AG04450 (cell line): ENCODE data around the gene KLF7. TPM values are rescaled to one million over a fixed set of nuclear protein-coding genes. Genes with fewer than 3 reads are reported as not detected.
"Not testable (repeated sequence)": the region's sequence is repeated elsewhere in the genome, so short reads cannot be mapped to it uniquely, and the experiment has no call there.

ENCODE experiments used
- CTCF ChIA-PET: fragments of 300-600, 350-600 bp; formaldehyde crosslinking; extraction: SDS; loops from one replicate; lab custom pipeline; 2022; ENCODE audit warnings: antibody characterized with exemption, inconsistent platforms; lab: Charles Lee
- POLR2A ChIA-PET: fragments of 350-600 bp; formaldehyde crosslinking; extraction: SDS; loops from one replicate; lab custom pipeline; 2021; ENCODE audit warnings: antibody characterized with exemption, inconsistent platforms; lab: Yijun Ruan, JAX
- DNase-seq: peaks from one replicate; pipeline ENCODE4 v3.0.0-alpha.2; 2011; ENCODE audit warnings: low read depth, low spot score
- H3K27ac ChIP-seq: one replicate; pipeline ENCODE4 v1.5.1; 2012; ENCODE audit warnings: low read depth, low read length, control low read depth
- H3K27me3 ChIP-seq: one replicate; pipeline ENCODE4 v1.6.0; 2012; ENCODE audit warnings: low read length; ENCODE audit not compliant: control insufficient read depth, insufficient read depth
- H3K4me3 ChIP-seq: 2 replicates; pipeline ENCODE4 v1.5.1; 2011; ENCODE audit warnings: mild to moderate bottlenecking, low read depth, low read length, control low read depth
- H3K9me3 ChIP-seq: 2 replicates; pipeline ENCODE4 v1.5.1; 2012; ENCODE audit warnings: low read length; ENCODE audit not compliant: control insufficient read depth, insufficient read depth
- CTCF ChIP-seq: IDR thresholded peaks from 2 replicates; pipeline ENCODE4 v1.5.1; 2011; ENCODE audit warnings: low read depth, low read length, control low read depth, inconsistent platforms
- polyA plus RNA-seq: library from polyadenylated mRNA; depleted of rRNA; stranded (reverse); fragments of >200 nt; gene quantifications from 2 replicates; pipeline ENCODE4 v1.2.3, GENCODE V29; 2011

KLF7 gene
- polyA plus RNA-seq, 1 experiment, result 22.1 TPM

GRCh38 chr2:207041279-207041678 lies 124.5 kb downstream of the KLF7 start:
- no peaks in the 10 kb centered on the region for H3K27me3 ChIP-seq
- H3K9me3 ChIP-seq, result no peaks in the 10 kb centered on the region
- no peak for TF ChIP-seq CTCF
- no peak overlapping the region for H3K4me3 ChIP-seq
- H3K27ac ChIP-seq, result no peak overlapping the region
- ChIA-PET CTCF (no interaction called here), POLR2A (no interaction called here)
- no peak for DNase-seq

GRCh38 chr2:207040696-207041095 lies 125.1 kb downstream of the KLF7 start:
- no peak overlapping the region for H3K4me3 ChIP-seq
- ChIA-PET CTCF (no interaction called here), POLR2A (no interaction called here)
- no peak for TF ChIP-seq CTCF
- H3K27me3 ChIP-seq, result no peaks in the 10 kb centered on the region
- DNase-seq, result no peak
- no peaks in the 10 kb centered on the region for H3K9me3 ChIP-seq
- no peak overlapping the region for H3K27ac ChIP-seq

- H3K4me3 ChIP-seq, result no peak overlapping the region
- H3K9me3 ChIP-seq, result no peaks in the 10 kb centered on the region
- no peak for DNase-seq
- ChIA-PET POLR2A (no interaction called here), CTCF (no interaction called here)
- no peaks in the 10 kb centered on the region for H3K27me3 ChIP-seq
- no peak for TF ChIP-seq CTCF
- H3K27ac ChIP-seq, result no peak overlapping the region
Measured at GRCh38 chr2:207039225-207039624, 126.5 kb downstream of the KLF7 start.

GRCh38 chr2:207038299-207038698 lies 127.4 kb downstream of the KLF7 start:
- no peak for TF ChIP-seq CTCF
- no peak overlapping the region for H3K4me3 ChIP-seq
- CTCF ChIA-PET, result no interaction called here
- H3K27ac ChIP-seq, result no peak overlapping the region
- no peaks in the 10 kb centered on the region for H3K27me3 ChIP-seq
- POLR2A ChIA-PET, result interaction anchor here (0.5 kb wide), 1 partner anchor 433 kb away, joined by 3 read pairs; no protein-coding TSS in a partner anchor
- H3K9me3 ChIP-seq, result no peaks in the 10 kb centered on the region
- DNase-seq, result no peak

DNA sequence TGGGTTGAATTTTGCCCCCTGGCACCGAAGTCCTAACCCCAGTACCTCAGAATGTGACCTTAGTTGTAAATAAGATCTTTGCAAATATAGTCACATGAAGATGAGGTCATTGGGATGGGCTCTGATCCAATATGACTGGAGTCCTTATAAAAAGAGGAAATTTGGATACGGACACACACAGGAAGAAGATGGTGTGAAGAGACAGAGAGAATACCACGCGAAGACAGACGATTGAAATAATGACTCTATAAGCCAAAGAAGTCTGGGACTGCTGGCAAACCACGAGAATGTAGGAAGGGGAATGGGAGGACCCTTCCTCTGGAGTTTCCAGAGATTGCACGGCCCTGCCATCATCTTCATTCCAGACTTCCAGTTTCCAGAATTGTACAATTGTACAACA lies 127.9 kb downstream of the KLF7 start:
- ChIA-PET POLR2A (no interaction called here), CTCF (no interaction called here)
- no peaks in the 10 kb centered on the region for H3K9me3 ChIP-seq
- DNase-seq, result no peak
- no peaks in the 10 kb centered on the region for H3K27me3 ChIP-seq
- no peak overlapping the region for H3K27ac ChIP-seq
- TF ChIP-seq CTCF, result no peak
- H3K4me3 ChIP-seq, result no peak overlapping the region

DNA sequence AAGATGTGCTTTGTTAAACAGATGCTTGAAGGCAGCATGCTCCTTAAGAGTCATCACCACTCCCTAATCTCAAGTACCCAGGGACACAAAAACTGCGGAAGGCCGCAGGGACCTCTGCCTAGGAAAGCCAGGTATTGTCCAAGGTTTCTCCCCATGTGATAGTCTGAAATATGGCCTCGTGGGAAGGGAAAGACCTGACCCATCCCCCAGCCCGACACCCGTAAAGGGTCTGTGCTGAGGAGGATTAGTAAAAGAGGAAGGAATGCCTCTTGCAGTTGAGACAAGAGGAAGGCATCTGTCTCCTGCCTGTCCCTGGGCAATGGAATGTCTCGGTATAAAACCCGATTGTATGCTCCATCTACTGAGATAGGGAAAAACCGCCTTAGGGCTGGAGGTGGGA lies 128.7 kb downstream of the KLF7 start:
- H3K27me3 ChIP-seq, result not testable (repeated sequence)

More for the DNA sequence above, 128.7 kb downstream of the KLF7 start:
- H3K9me3 ChIP-seq, POLR2A ChIA-PET, DNase-seq, CTCF ChIA-PET, H3K27ac ChIP-seq, H3K4me3 ChIP-seq: not testable (repeated sequence)
